WTC11 (cell line): Measurements from ENCODE around the gene KRTAP5-11.
A peak's percentile ranks its signal among the peaks of the same experiment; 100 is the strongest.
"Not testable (repeated sequence)": the region's sequence is repeated elsewhere in the genome, so short reads cannot be mapped to it uniquely, and the experiment has no call there.

Experiments used
- FOXP1 ChIP-seq: sonication (generic); formaldehyde crosslinking; IDR thresholded peaks from 2 replicates; pipeline ENCODE4 v1.8.0; 2022; ENCODE audit warnings: missing genetic modification reagents, mild to moderate bottlenecking, moderate library complexity, borderline replicate concordance
- MLX ChIP-seq: sonication (generic); formaldehyde crosslinking; IDR thresholded peaks from 2 replicates; pipeline ENCODE4 v1.8.1; 2023; ENCODE audit warnings: mild to moderate bottlenecking, missing genetic modification reagents, moderate library complexity
- MYBL2 ChIP-seq: sonication (generic); formaldehyde crosslinking; IDR thresholded peaks from 2 replicates; pipeline ENCODE4 v1.8.1; 2023; ENCODE audit warnings: mild to moderate bottlenecking, moderate library complexity, missing genetic modification reagents
- RORB ChIP-seq: fragments of 250-450 bp; sonication (Bioruptor Pico); IDR thresholded peaks from 2 replicates; pipeline ENCODE4 v1.9.0; 2021; ENCODE audit warnings: mild to moderate bottlenecking
- ZNF416 ChIP-seq: fragments of 250-450 bp; sonication (Bioruptor Pico); IDR thresholded peaks from 2 replicates; pipeline ENCODE4 v1.9.0; 2021; ENCODE audit warnings: mild to moderate bottlenecking, inconsistent platforms
- TF ChIP-seq, protein P1 (sequence below): fragments of 200-600 bp; IDR thresholded peaks from 2 replicates; pipeline ENCODE4 v1.8.0; 2022; ENCODE audit warnings: antibody characterized with exemption

DNA sequence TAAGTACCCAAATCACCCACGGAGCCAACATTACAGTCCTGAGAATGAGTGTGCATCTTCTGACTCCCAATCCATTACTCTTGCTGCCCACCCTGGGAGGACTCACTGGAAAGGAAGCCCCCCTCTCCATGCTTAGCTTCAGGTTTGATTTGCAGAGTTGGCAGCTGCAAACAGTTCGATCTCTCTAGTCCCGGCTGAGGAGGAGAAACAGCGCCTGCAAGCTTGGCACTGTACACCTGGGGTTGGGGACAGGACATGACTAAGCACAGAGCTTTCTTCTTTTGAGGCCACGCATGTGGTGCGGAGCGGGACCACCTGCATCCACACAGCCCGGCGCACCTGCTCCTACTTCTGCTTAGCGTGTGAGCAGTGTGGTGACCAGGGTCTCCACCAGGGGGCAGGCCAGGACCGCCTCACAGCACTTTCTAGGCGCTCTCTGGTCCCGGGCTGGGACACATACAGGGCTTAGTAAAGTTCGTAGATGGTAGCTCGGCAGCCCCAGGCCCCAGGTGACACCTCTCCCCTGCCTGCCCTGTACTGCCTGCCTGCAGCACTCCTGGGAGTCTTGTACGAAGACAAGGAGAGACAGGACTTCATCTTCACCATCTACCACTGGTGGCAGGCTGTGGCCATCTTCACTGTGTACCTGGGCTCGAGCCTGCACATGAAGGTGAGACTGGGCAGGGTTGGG lies 22.3 kb upstream of the KRTAP5-11 start:
- not testable (repeated sequence) for TF ChIP-seq RORB (CRISPR knock-in tag); ZNF416 (CRISPR knock-in tag); MYBL2; MLX (CRISPR knock-in tag); FOXP1
- TF ChIP-seq, protein P1, sequence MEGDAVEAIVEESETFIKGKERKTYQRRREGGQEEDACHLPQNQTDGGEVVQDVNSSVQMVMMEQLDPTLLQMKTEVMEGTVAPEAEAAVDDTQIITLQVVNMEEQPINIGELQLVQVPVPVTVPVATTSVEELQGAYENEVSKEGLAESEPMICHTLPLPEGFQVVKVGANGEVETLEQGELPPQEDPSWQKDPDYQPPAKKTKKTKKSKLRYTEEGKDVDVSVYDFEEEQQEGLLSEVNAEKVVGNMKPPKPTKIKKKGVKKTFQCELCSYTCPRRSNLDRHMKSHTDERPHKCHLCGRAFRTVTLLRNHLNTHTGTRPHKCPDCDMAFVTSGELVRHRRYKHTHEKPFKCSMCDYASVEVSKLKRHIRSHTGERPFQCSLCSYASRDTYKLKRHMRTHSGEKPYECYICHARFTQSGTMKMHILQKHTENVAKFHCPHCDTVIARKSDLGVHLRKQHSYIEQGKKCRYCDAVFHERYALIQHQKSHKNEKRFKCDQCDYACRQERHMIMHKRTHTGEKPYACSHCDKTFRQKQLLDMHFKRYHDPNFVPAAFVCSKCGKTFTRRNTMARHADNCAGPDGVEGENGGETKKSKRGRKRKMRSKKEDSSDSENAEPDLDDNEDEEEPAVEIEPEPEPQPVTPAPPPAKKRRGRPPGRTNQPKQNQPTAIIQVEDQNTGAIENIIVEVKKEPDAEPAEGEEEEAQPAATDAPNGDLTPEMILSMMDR = peak; percentile 71
